Renal cortical epithelial cell (primary cell): ENCODE measurements around the gene IL6R. TPM values are rescaled to one million over a fixed set of nuclear protein-coding genes. Genes with fewer than 3 reads are reported as not detected.
A peak's percentile ranks its signal among the peaks of the same experiment; 100 is the strongest.

ENCODE experiments used
- DNase-seq: peaks from one replicate; pipeline ENCODE4 v3.0.0-alpha.2; 2011; ENCODE audit warnings: low read depth
- total RNA-seq: library from RNA; depleted of rRNA; stranded (reverse); fragments of >200 nt; gene quantifications from 2 replicates; pipeline ENCODE4 v1.2.3, GENCODE V29; 2014

IL6R gene
- total RNA-seq, 1 donor from 2014 or later, result 13.9 TPM

- DNase-seq, result no peak
Measured at GRCh38 chr1:154425172-154425571, 20.0 kb downstream of the IL6R start.

- DNase-seq, result peak; percentile 94
Measured at GRCh38 chr1:154427173-154428139, 22.3 kb downstream of the IL6R start.

DNA sequence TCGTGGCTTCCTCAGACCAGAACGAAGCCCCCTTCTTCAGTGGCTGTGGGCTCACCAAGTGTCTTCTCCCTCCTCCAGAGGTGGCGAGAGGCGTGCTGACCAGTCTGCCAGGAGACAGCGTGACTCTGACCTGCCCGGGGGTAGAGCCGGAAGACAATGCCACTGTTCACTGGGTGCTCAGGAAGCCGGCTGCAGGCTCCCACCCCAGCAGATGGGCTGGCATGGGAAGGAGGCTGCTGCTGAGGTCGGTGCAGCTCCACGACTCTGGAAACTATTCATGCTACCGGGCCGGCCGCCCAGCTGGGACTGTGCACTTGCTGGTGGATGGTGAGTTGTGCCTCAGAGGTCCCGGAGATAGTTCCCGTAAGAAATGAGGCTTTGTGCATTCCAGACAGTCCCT lies 24.0 kb downstream of the IL6R start:
- no peak for DNase-seq

GRCh38 chr1:154429841-154430611 lies 24.9 kb downstream of the IL6R start:
- DNase-seq, result no peak

DNA sequence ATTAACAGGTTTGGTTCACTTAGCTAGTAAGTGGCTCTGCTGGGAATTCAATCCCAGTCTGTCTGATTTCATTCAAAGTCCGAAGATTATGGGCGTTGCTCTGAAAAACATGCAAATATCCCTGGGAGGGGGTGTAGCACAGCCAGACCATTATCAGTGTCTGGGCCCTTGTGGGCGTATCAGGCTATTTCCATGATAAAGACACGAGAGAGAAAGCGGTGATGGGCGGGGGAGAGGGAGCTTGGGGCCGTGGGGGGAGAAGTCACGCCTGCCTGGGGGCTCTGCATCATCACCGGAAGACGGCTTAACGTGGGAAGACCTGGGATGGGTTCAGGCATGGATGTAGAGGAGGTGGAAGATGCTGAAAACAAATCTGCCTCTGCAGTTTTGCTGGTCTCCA lies 25.8 kb downstream of the IL6R start:
- DNase-seq, result no peak

DNA sequence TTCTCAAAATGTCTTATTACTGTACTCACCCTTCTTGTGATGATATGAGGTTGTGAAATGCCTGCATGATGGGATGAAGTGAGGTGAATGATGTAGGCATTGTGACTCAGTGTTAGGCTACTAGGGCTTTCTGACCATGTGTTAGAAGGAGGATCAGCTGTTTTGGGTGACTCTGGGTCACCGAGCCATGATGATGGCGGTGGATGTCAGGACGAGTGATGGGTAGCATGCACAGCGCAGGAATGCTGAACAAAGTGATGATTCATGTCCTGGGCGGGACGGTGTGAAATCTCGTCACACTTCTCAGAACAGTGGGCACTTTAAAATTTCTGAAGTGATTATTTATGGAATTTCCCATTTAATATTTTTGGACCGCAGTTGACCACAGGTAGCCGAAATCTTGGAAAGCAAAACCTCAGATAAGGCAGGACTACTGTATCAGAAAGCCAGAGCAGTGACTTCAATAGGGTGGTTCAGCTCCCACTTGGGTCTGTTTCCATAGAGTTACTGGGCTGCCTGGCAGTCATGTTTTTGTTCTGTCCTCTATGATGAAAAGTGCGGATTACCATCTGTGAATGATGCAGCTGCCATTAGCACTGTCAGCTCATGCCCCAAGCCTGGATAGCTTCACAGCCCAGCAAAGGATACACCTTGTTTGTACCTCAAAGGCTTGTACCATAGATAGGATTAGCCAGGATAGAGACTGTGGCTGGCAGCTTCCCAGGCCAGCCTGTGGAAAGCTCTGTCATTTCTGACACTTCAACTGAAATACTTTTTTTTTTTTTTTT lies 26.6 kb downstream of the IL6R start:
- peak; percentile 97 for DNase-seq

DNA sequence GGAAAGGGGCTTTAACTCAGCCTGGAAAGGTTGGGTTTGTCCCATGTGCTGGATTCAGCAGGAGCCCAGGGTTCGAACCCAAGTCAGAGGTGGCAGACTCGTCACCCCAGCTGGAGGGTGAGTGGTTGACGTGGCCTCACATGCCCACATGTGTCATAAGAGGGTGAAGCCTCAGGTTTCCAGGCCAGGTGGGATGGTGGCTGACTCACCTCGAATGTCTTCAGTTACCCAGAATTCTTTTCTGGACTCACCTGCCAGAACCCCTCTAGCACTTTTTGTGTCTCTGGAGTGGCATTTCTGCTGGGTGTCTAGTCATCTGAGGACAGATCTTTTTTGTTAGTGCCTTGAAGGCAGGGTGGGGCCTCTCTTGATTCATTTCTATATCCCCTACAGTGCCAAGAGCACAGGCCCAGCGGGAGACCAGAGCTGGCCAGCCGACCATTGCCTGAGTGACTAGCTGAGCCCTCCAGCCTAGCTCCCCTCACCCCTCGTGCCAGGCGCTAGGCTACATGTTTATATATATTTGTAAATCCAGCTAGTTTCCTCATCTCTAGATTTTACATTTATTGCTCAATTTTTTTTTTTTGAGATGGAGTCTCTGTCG lies 28.1 kb downstream of the IL6R start:
- DNase-seq, result peak; percentile 44

DNA sequence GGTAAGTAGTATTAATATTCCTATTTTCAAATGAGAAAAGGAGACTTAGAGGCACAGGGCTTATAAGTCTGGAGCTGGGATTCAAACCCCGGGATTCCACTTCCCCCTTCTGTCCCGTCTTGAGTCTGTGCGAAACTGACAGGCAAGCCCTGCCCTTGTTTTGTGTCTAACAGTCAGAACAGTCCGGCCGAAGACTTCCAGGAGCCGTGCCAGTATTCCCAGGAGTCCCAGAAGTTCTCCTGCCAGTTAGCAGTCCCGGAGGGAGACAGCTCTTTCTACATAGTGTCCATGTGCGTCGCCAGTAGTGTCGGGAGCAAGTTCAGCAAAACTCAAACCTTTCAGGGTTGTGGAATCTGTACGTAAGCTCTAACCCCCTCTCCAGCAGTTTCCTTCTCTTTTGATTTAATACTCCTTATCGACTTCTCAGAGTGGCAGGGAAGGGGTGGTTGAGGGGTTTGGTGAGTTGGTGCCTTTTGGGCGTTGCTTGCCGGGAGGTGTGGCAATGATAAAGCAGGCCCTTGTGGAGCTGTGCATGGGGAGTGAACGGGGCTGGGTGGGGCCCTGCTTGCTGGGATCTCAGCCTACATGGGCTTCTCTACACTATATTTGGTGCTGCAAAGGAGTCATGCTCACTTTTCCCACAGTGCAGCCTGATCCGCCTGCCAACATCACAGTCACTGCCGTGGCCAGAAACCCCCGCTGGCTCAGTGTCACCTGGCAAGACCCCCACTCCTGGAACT lies 29.4 kb downstream of the IL6R start:
- no peak for DNase-seq

GRCh38 chr1:154435599-154436200 lies 30.6 kb downstream of the IL6R start:
- DNase-seq, result no peak

- DNase-seq, result no peak
Measured at GRCh38 chr1:154436433-154436832, 31.3 kb downstream of the IL6R start.

GRCh38 chr1:154440036-154440804 lies 35.1 kb downstream of the IL6R start:
- no peak for DNase-seq

- no peak for DNase-seq
Measured at GRCh38 chr1:154441241-154441888, 36.2 kb downstream of the IL6R start.

DNA sequence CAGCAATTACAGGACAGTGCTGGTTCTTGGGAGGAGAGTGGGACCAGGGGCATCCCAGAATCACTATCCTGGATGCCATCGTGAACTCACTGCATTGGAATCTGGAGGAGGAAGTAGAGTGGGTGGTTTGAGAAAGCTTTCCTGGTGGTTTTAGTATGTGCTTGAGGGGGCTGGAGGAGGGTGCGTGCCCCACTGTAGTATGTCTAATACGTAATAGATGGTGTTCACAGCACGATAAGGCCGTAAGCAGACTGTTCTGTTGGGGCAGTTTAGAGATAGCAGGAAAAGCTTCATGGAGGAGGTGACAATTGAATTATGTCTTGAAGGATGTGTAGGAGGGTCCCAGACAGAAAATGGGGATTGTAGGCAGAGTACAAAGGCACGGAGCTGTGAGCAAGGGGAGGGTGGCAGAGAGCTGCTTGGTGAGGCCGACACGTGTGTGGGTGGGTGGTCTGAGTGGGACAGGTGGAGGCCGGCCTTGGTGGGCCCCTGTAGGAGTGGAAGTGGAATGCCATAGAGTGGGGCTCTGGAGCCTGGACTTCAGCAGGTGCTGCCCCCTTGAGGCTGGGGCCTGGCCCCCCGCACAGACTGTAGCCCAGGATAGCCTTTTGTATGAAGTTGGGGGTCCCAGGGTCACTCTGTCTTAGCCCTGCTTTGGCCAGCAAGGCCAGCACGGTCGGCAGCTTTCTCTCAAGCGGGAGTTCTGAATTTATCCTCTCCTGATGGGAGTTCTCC lies 37.0 kb downstream of the IL6R start:
- DNase-seq, result peak; percentile 72

DNA sequence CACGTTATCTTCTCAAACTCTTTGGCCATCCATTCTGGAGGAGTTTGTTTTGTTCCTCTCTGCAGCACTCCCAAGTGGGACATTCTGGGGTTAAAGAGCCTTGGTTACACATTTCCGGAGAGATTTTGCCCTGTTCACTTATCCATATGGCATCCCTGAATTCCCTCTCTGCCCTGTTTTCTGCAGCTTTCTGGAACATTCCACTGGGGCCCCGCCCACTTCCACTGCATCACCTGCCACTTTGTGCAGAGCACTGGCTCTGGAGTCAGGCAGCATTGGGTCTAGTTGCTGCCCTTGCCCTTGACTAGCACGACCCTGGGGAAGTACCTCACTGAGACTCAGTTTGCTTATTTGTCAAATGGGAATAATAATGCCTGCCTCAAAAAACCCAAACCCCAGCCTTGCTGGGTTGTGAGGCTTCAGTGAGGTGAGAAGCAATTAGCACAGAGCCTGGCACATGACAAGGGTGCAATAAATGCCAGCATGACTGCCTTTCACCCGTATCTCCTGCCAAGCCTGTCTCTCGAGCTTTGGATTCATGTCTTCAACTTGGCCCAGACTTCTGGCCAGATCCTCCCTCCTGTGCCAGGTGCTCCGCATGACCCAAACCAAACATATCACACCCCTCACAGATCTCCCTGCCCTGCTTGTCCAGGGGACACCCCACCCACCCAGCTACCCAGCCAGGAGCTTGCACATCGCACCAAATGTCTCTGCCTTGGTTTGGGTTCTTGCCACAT lies 38.3 kb downstream of the IL6R start:
- no peak for DNase-seq

- peak; percentile 73 for DNase-seq
Measured at GRCh38 chr1:154445040-154445472, 39.9 kb downstream of the IL6R start.

GRCh38 chr1:154446292-154446691 lies 41.1 kb downstream of the IL6R start:
- DNase-seq, result peak; percentile 65

GRCh38 chr1:154446789-154447188 lies 41.6 kb downstream of the IL6R start:
- DNase-seq, result no peak
